Activated naive CD4-positive, alpha-beta T cell treated with Interleukin-2 at 50 U/mL for 16 hours (primary cell): ENCODE measurements around the gene PAPOLB.

Experiments
- DNase-seq: peaks from one replicate; pipeline ENCODE4 v3.0.0-alpha.2; 2020

PAPOLB gene

DNA sequence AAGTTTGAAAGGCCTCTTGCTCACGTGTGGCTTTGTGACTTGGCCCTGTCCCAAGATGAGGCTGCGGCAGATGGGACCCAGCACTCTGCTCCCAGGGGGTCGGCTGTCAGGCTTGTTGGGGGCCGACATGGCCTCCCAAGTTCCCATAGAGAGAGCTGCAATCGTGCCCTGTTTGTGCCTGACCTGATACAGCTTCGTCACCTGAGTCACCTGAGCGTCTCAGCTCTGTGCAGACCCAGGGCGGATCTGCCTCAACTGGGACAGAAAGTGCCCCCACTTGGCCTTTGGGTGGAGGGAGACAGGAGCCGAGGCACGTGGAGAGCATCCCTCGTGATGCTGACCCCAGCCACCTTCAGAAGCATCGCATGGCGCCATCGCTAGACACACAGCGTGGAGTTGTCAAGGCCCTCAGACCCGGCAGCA, 21.7 kb downstream of the PAPOLB start:
- no peak for DNase-seq

DNA sequence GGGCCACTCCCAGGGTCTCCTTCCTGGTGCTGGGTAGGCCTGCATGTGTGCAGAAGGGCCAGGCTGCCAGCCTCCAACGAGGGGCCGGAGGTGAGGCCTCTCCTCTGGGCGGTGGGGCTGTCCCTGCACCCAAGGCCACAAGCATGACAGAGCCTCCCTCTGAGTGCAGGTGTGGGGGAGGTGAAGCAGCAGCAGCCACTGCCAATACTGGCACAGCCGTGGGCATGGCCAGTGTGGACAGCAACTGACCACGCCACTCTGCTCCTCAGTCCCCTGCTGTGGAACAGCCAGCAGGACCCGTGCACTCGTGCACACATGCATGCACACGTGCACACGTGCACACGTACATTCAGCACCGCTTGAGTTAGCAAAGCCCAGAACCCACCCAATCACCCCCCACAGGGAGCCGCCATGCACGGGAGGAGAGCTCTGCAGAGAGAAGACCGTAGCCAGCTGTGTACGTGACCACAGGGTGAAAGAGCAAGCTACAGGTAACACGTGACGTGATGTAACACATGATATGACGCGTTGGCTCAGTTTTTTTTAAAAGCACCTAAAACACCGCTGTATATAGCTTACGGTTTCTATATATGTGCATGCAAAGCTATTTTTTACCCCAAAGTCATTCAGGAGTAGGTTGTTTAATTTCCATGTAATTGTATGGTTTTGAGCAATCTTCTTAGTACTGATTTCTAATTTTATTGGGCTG, 23.1 kb downstream of the PAPOLB start:
- DNase-seq, result no peak

DNA sequence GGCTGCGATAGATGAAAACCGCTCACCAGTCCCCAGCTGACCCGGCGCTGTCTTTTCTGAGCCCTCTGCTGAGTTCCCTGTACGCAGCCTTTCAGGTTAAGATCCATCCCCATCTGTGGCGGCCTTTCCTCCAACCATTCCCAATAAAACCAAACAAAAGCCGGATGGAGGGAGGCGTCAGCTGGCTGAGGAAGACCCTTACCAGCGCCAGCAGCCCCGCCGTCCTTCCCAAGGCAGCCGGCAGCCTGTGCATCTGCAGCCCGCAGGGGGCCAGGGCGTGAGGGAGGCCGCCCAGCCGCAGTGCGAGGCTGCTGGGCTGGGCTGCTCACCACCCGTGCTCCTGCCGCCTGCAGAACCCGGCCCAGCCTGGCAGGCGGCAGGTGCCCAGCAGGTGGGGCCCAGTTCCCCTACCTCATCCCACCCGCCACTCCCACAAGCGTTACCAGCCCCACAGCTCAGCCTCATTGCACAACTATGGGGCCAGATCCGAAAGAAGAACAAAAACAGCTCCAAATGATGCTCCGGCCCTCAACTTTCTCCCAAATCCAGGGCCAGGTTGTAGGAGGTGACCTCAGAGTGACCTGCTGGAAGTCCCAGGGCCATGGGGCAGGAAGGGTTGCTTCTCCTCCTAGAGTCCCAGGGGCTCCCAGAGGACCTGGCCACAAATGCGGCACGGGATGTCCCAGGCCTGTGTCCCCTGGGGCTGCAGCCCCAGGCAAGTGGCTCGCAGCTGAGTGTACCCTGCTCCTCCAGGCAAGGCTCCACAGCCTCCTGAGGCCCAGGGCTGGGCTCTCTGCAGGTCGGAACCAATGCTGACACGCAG, 23.8 kb downstream of the PAPOLB start:
- DNase-seq, result no peak

DNA sequence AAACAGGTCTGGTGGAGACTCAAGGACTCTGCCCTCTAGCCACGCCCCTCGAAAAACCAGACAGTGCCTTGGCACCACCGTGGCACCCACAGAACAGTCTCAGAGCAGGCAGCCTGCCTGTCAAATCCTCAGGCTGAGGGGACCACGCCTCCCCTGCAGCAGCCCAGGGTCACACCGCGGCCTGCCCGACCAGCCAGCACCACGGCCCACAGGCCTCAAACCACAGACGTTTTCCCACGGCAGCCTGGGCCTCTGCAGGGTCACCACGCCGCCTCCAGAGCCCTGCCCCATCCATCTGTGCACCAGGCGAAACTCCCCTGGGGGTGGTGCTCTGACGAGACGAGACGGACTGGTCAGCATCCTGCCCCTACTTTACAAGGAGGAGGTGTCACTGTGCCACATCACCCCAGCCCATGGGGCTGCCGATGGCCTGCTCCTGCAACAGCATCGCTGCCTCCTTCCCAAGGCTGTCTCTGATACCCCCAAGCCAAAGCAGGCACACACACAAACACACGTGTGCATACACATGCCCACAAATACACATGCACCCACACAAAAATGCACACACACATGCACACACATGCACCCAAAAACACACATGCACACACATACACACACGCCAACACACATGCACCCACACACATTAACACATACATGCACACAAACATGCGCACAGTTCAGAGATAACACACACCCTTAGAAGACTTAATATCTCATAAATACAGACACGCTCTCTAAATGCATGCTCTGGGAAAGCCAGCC, 24.6 kb downstream of the PAPOLB start:
- DNase-seq, result no peak

DNA sequence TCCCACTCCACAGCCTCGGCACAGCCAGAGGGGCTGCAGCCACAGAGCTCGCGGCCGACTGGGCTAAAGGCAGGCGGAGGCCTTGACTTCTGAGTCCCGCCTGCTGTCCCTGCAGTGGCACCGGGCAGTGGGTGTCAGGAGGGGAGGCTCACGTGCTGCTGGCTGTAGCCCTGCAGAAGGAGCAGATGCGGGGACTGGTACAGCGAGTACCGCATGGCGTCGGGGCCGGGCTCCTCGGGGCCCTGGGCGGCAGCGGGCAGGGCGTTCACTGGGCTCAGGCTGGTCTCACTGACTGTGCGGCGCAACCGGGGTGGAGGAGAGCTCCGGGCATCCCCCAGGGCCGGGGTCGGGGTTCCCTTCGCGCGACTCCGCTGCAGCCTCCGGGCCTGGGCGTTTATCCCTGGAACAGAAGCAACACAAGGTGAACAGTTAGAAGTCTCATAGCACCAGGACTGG, 25.6 kb downstream of the PAPOLB start:
- no peak for DNase-seq

DNA sequence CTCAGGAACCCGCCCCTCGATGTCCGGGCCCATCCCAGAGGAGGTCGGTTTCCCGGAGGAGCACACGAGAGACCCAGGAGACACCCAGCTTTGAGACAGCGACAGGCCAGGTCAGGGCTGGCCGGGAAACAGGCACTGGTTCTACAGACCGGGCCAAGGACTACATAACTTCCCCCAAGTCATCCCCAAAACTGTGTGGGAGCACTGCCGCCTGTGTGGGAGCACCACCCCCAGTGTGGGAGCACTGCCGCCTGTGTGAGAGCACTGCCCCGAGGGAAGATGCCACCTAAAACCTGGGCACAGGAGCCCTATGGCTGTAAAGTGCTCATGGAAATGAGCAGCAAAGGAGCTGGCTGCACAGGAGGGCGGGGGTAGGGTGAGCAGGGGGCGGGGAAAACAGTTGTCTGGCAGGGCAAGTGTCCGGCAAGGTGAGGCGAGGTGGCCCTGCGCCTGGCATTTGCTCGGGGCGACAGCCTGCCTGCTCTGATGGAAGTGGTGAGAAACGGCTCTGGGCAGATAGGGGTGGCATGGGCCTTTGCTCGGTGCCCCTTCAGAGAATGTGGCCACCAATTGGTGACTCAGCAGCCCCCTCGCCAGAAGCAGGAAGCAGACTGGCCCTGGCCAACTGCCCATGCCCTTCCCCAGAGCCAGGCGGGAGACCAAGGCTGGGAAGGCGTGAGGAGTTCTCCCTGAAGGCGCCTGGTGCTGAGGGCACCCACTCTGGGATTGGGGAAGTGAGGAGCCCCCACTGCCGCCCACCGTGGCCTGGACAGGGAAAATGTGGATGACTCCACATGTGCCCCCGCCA, 26.2 kb downstream of the PAPOLB start:
- DNase-seq, result no peak

DNA sequence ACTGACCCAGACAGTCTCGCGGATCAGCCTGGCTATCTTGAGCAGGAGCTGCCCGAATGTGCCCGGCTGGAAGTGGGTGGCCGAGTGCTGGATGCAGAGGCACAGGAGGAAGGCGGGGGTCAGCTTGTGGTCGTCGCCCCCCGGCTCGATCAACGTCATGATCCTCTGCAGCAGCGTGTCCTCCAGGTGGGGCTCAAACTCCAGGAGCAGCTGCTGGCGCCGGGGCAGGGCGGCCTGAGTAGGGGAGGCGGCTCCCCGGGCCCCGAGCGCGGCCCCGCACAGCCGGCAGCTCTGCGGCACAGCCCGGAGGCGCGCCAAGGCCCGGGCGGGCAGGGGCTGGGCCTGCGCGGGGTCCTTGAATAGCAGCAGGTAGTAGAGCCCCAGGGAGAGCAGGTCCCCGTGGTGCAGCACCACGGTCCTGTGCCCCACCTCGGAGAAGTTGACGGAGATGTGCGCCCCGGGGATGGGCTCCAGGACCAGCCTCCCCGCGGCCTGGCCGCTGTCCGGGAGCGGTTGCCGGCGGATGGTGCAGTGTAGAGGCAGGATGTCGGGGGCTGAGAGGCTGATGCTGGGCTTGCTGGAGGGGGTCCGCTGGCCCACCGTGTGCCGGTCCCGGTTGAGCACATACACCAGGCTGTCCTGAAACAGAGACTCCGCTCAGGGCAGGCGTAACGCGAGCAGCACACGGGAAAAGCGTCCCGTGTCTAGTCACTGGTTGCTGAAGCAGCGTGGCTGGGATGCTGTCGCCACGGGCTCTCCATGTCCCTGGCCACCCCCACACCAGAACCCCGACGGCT, 27.0 kb downstream of the PAPOLB start:
- no peak for DNase-seq

DNA sequence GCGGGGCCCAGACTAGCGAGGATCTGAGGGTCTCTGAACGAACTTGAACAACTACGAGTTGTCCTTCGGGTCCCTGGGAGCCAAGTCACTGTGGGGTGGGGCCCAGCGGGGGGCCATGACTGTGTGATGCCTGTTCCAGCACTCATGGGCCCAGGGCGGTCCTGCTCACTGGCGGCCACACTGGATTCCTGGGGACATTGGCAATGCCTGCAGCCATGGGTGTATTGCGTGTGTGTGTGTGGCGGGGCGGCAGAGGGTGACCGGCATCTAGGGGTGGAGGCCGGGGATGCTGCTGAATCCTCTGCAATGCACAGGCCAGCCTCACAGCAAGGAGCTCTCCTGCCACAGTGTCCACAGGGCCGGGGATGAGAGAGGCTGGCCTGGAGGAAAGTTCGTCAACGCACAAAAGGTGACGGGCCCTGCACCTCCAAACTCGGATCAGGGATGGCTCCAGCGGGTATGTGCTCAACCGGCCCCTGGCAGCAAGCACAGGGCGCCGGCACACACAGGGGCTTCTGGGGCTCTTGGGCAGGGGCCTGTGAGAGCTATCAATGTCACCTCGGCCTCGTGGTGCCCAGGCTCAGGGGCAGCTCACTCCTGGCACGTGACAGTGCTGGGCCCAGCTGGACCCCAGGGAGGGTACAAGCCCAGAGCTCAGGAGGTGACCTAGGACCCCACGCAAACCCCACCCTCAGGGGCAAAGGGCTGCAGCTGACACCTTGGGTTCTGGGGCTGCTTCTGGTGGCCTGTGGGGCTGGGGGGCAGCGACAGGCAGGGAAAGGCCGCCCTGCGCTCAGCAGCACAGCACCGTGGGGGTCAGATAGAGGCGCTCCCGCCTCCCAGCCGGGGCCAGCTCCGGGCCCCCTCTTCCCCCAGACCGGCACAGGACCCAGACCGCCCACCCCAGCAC, 27.9 kb downstream of the PAPOLB start:
- DNase-seq, result no peak

DNA sequence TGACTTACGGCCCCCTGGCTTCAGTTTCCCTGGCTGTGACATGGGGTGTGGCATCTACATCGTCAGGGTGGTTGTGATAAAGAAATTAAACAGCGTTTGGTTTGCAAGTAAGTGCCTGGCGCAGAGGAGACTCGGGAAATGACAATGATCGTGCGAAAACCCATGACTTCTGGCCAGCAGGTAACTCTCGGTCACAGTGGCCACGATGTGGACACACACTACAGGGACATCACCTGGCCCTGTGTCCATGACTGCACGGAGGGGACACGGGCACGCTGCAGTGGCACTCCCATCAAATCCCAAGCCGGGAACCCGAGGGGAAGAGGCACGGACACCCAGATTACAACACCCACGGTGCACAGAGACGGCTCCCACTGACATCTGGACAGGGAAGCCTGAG, 28.7 kb downstream of the PAPOLB start:
- no peak for DNase-seq

DNA sequence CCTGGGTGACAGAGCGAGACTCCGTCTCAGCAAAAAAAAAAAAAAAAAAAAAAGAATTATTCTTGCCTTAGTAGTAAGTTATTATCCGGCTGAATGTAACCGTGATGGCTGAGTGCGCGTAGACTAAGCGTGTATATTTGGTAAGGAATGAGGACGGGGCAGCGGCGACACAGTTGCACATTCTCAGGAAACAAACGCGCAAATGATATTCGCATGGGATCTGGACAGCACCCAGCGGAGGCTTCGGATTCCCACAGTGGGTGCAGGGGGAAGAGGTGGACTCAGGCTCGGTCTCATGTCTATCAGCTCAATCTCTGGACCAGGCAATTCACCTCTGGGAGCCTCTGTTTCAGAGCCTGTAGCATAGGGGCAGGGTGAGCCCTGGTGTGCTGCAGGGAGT, 29.1 kb downstream of the PAPOLB start:
- no peak for DNase-seq

DNA sequence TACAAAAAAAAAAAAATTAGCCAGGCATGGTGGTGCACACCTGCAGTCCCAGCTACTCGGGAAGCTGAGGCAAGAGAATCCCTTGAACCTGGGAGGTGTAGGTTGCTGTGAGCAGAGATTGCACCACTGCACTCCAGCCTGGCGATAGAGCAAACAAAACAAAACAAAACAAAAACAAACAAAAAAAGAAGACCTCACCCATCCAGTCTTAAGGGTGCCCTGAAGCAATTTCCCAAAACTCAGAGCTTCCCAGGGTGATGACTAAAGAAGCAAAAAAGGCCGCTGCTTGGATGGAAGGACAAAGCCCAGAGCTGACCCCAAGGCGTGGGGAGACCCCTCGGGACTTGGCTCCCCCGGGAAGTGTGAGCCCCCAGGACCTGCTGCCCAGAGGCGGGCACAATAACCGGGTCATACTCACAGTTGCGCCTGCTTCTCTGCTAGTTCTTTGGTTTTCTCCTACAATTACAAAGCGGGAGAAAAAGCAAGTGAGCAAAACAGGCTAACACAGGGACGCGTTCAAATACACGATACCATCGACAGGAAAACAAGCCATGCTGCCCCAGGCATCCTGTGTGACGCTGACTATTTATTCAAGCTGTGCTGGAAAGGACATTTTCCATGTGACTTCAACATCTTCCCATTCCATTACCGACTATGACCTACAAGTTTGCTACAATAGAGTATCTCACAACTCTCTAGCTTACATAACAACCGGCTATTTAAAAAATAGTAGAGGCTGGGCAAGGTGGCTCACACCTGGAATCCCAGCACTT, 29.9 kb downstream of the PAPOLB start:
- DNase-seq, result no peak

DNA sequence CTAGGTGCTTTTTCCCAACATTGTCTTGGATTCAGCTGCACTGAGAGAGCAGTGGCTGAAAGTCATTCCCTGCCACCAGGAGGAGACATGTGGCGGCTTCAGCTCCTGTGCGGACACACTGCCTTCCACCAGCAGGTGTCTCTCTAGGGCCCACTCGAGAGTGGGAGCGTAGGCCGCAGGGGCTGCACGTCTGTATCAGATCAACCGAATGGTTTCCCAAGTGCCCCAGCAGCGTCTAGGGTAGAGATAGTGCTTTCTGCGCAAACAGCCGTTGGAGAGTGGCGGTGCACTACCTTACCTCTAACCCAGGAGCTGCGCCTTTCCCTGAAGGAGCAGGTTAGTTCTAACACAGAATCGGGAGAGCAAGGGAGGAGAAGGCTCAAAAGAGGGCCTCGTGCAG, 31.7 kb downstream of the PAPOLB start:
- DNase-seq, result peak; percentile 40

DNA sequence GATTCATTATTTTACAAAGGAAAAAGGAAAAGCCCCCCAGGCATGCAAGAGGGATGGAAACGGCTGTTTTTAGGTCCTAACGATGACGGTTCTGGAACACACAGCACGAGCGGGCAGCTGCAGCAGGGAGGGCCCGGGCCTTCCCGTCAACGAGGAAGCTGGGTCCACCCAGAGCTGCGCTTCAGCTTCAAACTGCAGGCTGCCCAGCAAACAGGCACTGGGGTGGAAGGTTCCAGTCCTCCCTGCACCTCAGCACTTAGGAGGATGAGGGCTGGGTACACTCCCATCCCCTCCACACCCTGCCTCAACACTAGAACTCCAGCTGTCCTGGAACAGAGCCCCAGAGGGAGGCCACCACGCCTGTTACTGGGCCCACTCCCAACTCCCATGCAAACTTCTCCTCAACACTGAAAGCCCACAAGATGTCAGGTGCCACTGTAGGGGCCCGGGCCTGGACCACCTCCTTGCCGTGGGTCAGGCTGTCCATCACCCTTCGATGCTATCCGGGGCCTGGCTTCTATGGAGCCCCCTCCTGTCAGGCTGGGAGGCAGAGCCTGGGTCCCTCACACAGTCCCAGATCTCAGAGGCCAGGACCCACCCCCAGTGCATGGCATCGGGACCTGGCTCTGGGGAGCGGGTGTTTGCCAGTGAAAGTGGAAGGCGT, 33.0 kb downstream of the PAPOLB start:
- DNase-seq, result no peak

DNA sequence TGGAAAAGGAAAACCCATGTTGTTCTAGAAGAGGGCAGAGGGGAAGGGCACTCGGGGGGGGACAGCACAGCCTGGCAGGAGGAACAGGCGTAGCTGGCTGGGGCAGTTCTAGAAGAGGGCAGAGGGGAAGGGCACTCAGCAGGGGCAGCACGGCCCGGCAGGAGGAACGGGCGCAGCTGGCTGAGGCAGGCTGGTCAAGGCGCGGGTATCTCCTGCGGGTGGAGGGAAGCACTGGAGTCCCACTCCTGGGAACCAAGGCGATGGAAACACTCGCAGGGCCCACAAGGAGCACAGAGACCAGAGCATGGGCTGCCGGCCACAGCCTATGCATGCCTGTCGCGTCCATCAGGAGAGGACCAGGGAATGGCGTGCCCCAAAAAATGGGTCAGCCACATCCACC, 36.7 kb downstream of the PAPOLB start:
- DNase-seq, result no peak

DNA sequence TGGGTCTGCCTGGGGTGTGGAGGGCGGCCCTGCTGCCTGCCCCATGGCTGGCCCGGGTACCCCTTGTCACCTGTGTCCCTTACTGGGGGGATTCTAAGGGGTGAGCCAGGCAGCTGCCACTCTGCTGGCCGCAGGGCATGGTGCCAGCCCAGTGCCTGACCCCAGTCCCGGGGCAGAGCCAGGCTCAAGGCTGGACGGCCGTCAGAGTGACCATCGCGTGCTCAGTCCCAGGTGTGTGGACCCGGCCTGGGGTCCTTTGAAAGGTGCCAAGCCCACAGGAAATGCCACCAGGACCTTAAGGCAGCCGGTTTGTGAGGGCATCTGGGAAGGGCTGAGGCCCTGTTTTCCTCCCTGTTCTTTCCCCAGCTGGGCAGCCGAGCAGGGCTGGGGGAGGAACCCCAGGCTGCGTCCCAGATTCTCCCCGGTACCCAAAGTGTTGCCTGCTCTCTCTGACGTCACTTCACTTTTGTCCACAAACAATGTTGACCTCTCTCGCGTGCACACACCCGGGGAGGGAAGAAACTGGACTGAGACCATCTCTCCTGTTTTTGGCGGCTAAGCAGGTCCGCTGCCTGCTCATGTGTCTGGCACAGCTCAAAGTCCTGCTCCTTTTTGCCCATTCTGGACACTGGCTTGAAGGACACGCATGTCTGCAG, 37.6 kb downstream of the PAPOLB start:
- no peak for DNase-seq

DNA sequence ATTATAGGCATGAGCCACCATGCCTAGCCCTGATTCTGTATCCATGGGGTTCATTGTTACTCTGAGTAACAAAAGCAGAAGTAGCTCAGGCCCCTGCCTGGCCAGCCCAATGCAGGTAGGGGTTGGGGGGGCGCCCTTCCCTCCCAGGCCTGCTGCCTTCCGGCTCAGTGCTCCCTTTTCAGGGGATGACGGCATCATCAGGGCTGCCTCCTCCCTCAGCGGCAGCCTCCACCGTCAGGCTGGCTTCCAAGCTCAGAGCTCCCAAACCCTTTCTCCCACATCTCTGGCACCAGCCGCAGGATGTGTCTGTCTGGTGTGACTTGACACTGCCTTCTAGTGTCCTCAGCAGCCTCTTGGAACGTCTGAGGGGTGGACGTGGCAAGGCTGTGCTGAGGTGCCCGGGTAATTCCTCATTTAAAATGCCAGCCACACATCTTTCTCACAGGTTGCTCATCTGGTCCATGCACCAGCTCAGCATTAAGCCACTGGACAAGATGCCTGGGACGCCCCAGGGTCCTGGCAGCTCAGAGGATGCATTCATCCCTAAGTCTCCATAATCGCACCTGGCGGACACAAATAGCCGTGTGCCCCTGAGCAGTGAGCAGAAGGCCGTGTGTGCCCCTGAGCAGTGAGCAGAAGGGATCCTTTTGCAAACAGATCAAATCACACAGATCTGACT, 38.2 kb downstream of the PAPOLB start:
- DNase-seq, result no peak

DNA sequence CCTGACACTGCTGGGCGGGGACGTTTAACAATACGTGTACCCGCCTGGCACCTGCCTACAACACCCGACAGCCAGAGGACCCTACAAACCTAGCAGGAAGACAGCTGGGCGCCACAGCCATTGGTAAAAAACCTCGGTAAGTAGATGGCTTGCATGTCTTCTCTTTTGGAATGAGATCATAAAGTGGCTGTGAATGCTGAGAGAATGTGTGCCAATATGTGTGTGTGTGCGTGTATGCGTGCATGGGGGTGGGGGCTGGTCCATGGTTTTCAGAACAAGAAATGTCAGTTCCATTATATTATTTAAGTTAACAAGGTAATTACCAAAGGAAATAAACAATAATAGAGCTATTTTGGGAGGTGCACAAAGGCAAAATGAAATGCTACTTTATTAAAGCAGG, 39.2 kb downstream of the PAPOLB start:
- no peak for DNase-seq

DNA sequence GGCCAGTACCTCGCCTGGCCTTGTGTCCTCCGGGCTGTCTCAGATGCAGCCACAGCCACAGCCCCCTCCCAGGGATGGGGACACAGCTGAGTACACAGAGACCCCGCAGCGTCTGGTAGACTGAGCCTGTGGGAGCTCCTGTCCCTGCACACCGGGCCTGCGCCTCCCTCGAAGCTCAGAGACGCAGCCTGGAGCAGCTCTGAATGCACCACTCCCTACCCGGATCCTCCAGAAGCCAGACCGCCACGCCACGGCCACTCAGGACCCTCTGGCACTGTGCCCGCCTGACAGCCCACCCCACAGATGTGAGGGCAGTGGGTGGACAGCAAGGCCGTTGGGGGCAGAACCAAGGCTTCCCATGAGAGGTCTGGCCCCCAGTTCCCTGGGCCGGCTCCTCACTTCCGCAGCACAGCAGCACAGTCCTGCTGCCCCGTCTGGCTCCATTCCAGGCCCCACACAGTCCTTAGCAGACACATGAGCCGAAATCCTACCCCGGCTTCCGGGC, 40.8 kb downstream of the PAPOLB start:
- no peak for DNase-seq
